ENCODE results near the gene KRTAP4-1.
"Not testable (repeated sequence)": the region's sequence is repeated elsewhere in the genome, so short reads cannot be mapped to it uniquely, and the experiment has no call there.

KRTAP4-1 gene

DNA sequence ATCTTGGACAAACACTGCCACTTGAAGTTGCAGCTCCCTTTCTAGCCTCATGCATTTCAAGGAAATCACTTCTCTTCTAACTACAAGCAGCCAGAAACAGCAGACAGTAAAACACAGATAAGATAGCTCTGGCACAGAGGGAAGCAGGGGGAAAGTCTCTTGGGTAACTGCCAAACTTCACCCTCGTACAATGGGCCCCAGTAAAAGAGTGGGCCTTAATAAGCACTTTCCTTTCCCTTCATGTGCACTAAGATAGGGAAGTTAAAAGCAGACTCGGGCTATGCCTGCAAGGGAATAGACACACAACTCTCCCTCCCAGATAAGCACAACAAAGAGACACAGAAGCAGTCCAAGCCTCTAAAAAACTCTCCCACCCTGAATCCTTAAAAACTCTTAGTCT lies 30.9 kb downstream of the KRTAP4-1 start:
- Mint-ChIP-seq H3K27me3 (peaks cover 50 to 58% of the 10 kb centered on the region in 2 donors), H3K36me3 (ENCODE audit: insufficient read depth) (peaks cover 3% of the 10 kb centered on the region), H3K9me3 (no peaks in the 10 kb centered on the region), H3K27ac (no peak overlapping the region), H3K4me3 (no peak overlapping the region), H3K4me1 (ENCODE audit: low read depth in 2 of 2) (peaks cover 0 to 2% of the 10 kb centered on the region in 2 donors)
- ATAC-seq (replicated peaks) (no peak), DNase-seq (no peak)

DNA sequence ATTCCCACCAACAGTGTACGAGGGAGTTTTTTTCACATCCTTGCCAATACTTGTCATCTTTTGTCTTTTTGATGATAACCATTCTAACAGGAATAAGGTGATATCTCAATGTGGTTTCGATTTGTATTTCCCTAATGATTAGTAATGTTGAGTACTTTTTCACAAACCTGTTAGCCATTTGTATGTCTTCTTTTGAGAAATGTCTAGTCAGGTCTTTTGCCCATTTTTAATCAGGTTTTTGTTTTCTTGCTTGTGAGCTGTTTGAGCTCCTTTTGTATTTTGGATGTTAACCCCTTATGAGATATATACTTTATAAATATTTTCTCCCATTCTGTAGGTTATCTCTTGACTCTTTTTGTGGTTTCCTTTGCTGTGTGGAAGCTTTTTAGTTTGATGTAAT lies 33.2 kb downstream of the KRTAP4-1 start:
- Mint-ChIP-seq H3K9me3 (no peaks in the 10 kb centered on the region), H3K4me1 (ENCODE audit: low read depth in 2 of 2) (peaks cover 0 to 2% of the 10 kb centered on the region in 2 donors), H3K4me3 (no peak overlapping the region), H3K27me3 (peaks cover 33 to 42% of the 10 kb centered on the region in 2 donors), H3K36me3 (ENCODE audit: insufficient read depth) (peaks cover 3% of the 10 kb centered on the region), H3K27ac (no peak overlapping the region)
- ATAC-seq (replicated peaks) (no peak), DNase-seq (no peak)

DNA sequence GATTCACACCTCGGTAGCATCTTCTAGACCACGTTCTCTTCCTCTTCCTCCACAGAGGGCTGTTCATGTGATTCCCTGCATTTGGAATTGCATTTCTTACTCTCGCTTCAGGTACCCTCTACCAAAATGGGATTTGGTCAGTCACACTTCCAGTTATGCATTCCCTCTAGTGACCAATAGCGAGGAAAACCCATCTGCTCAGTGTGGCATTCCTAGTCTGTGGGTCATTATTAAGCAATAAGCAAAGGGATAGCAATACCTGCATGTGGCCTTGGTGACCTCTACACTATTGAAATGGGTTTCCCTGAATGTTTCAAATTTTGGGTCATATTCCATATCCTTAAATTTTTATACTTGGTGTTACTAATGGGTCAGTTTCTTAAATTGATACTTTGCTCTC lies 34.7 kb downstream of the KRTAP4-1 start:
- no peak overlapping the region for H3K27ac Mint-ChIP-seq
- peaks cover 0 to 2% of the 10 kb centered on the region in 2 donors for H3K4me1 Mint-ChIP-seq (ENCODE audit: low read depth in 2 of 2)
- no peak for DNase-seq
- peaks cover 30% of the 10 kb centered on the region in 2 donors for H3K27me3 Mint-ChIP-seq
- H3K36me3 Mint-ChIP-seq (ENCODE audit: insufficient read depth): peaks cover 3% of the 10 kb centered on the region
- no peak overlapping the region for H3K4me3 Mint-ChIP-seq
- no peak for ATAC-seq (replicated peaks)
- H3K9me3 Mint-ChIP-seq: no peaks in the 10 kb centered on the region

DNA sequence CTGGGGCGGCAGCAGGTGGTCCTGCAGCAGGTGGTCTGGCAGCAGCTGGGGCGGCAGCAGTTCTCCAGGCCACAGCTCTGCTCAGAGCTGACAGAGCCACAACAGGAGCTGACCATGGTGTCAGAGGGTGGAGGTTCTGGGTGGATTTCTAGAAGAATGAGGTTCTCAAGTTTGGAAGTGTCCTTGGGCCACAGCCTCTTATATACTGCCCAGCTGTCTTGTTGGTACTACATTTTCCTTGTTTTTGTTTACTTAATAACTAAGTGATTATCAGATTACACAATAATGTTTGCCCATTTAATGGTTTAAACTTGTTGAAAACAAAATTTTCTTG lies 35.1 kb downstream of the KRTAP4-1 start, which contains the start of gene KRTAP4-5:
Gene KRTAP4-5 (minus strand): TSS at position 174 of the 334 bp plus-strand sequence. CDS start 58 bp downstream, at position 116.
- H3K36me3 Mint-ChIP-seq (ENCODE audit: insufficient read depth): peaks cover 3% of the 10 kb centered on the region
- DNase-seq: no peak
- ATAC-seq (replicated peaks): no peak
- peaks cover 28 to 29% of the 10 kb centered on the region in 2 donors for H3K27me3 Mint-ChIP-seq
- peaks cover 0 to 2% of the 10 kb centered on the region in 2 donors for H3K4me1 Mint-ChIP-seq (ENCODE audit: low read depth in 2 of 2)
- no peak within 1 kb of the TSS for H3K4me3 Mint-ChIP-seq
- no peaks in the 10 kb centered on the region for H3K9me3 Mint-ChIP-seq
- H3K27ac Mint-ChIP-seq: no peak within 1 kb of the TSS

DNA sequence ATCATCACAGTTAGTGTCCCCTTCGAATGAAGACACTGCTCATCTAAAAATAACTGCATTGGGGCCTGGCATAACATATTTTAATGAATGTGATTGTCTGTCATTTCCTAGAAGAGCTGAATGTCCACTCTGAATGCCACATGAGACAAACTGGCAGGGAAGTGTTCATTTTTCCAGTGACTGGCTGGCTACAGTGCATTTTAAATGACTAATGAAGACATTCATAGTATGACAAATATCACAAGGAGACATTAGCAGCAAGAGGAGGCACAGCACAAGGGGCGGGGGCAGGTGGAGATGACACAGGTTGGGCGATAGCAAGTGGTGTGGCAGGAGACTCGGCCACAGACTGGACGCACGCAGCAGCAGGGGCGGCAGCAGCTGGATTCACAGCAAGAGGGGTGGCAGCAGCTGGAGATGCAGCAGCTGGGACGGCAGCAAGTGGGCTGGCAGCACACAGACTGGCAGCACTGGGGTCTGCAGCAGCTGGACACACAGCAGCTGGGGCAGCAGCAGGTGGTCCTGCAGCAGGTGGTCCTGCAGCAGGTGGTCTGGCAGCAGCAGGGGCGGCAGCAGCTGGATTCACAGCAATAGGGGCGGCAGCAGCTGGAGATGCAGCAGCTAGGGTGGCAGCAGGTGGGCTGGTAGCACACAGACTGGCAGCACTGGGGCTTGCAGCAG lies 35.6 kb downstream of the KRTAP4-1 start:
- not testable (repeated sequence) for H3K4me3 Mint-ChIP-seq, H3K27ac Mint-ChIP-seq

DNA sequence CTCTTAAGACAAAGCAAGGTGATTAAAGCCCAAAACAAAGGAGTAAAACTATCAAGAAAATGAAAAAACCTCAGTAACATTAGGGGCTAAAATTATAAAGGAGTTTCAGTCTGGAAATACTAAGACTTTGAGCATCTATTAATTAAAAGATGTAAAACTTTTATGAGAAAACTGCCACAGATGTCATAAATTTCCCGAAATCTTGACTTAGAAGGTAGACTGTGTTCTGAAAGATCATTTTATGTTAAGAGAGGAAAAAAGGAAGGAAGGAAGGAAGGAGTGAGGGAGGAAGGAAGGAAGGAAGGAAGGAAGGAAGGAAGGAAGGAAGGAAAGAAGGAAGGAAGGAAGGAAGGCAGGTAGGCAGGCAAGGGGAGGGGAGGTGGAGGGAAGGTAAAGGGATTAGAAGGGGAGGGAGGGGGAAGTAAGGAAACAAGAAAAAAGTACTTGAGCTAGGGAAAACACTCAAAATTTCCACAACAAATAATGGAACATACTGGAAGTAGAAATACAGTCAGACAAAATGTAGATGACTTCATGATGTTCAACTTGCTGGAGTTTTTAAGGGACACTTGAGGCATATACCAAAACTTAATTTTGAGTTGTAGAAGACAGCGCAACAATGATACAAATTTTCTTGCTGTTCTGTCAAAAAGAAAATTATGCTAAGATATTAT lies 37.0 kb downstream of the KRTAP4-1 start:
- Mint-ChIP-seq H3K9me3 (peaks cover 4 to 11% of the 10 kb centered on the region in 2 donors), H3K4me1 (ENCODE audit: low read depth in 2 of 2) (peaks cover 0 to 2% of the 10 kb centered on the region in 2 donors), H3K27ac (no peak overlapping the region), H3K36me3 (ENCODE audit: insufficient read depth) (peaks cover 3% of the 10 kb centered on the region), H3K4me3 (no peak overlapping the region), H3K27me3 (peaks cover 12 to 16% of the 10 kb centered on the region in 2 donors)
- ATAC-seq (replicated peaks) (no peak), DNase-seq (no peak)

More for the DNA sequence above, 35.6 kb downstream of the KRTAP4-1 start:
- peaks cover 23 to 24% of the 10 kb centered on the region in 2 donors for H3K27me3 Mint-ChIP-seq
- H3K4me1 Mint-ChIP-seq (ENCODE audit: low read depth in 2 of 2); H3K36me3 Mint-ChIP-seq (ENCODE audit: insufficient read depth); H3K9me3 Mint-ChIP-seq; DNase-seq; ATAC-seq (replicated peaks): not testable (repeated sequence)

DNA sequence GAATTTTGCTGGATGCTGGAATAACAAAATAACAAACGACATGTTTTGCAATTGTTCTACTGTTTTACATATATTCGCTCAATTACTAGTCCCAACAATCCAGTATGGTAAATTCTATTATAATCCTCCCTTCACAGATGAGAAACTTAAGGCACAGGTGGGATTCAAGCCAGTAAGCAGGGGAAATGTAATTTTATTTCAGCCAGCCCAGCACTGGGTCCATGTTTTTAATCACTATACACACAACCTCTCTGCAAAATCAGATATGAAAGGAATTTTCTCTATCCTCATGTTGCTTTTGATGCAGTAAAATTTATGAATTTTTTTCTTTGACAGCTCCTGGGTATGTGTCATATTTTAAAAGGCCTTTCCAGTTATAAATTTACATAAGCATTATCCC lies 39.5 kb downstream of the KRTAP4-1 start:
- H3K27me3 Mint-ChIP-seq: peaks cover 20 to 23% of the 10 kb centered on the region in 2 donors
- H3K4me3 Mint-ChIP-seq: no peak overlapping the region
- no peak overlapping the region for H3K27ac Mint-ChIP-seq

DNA sequence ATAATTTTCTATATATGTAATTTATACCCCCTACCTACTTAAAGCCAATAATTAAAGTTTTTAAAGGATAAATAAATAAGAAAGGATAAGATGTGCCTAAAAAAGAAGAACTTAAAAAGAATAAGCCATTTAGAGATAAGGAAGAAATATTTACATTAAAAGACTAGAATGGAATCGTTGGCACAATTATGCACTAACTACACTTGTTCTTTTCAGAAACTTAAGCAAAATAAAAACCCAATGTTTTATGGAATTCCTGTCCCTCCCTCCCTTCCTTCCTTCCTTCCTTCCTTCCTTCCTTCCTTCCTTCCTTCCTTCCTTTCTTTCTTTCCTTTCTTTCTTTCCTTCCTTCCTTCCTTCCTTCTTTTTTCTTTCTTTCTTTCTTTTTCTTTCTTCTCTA lies 39.9 kb downstream of the KRTAP4-1 start:
- Mint-ChIP-seq H3K36me3 (ENCODE audit: insufficient read depth) (peaks cover 3% of the 10 kb centered on the region), H3K27ac (no peak overlapping the region), H3K4me3 (no peak overlapping the region), H3K27me3 (peaks cover 24% of the 10 kb centered on the region in 2 donors), H3K4me1 (ENCODE audit: low read depth in 2 of 2) (peaks cover 0 to 2% of the 10 kb centered on the region in 2 donors), H3K9me3 (peaks cover 4 to 17% of the 10 kb centered on the region in 2 donors)
- DNase-seq (no peak), ATAC-seq (replicated peaks) (no peak)

More for the DNA sequence above, 39.5 kb downstream of the KRTAP4-1 start:
- peaks cover 0 to 2% of the 10 kb centered on the region in 2 donors for H3K4me1 Mint-ChIP-seq (ENCODE audit: low read depth in 2 of 2)
- ATAC-seq (replicated peaks) (no peak), DNase-seq (no peak)
- peaks cover 3% of the 10 kb centered on the region for H3K36me3 Mint-ChIP-seq (ENCODE audit: insufficient read depth)
- peaks cover 4 to 15% of the 10 kb centered on the region in 2 donors for H3K9me3 Mint-ChIP-seq

DNA sequence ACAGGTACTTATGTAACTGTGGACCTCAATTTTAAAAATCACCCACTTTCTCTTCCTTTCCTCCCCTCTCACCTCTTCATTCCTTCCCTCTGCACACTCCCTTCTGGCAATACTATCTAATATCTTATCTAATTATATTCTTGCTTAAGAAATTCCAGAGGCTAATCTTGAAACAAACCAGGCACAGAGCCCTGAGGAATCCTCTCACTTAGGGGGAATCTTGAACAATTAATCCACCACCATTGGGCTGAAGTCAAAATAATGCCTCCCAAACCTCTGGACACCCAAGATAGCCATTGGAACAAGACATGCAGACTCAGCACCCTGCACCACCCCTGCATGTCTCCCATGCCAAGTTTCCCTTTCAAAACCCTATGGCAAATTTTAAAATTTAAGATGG lies 43.4 kb downstream of the KRTAP4-1 start:
- H3K36me3 Mint-ChIP-seq (ENCODE audit: insufficient read depth): no peaks in the 10 kb centered on the region
- H3K9me3 Mint-ChIP-seq: peaks cover 6 to 22% of the 10 kb centered on the region in 2 donors

DNA sequence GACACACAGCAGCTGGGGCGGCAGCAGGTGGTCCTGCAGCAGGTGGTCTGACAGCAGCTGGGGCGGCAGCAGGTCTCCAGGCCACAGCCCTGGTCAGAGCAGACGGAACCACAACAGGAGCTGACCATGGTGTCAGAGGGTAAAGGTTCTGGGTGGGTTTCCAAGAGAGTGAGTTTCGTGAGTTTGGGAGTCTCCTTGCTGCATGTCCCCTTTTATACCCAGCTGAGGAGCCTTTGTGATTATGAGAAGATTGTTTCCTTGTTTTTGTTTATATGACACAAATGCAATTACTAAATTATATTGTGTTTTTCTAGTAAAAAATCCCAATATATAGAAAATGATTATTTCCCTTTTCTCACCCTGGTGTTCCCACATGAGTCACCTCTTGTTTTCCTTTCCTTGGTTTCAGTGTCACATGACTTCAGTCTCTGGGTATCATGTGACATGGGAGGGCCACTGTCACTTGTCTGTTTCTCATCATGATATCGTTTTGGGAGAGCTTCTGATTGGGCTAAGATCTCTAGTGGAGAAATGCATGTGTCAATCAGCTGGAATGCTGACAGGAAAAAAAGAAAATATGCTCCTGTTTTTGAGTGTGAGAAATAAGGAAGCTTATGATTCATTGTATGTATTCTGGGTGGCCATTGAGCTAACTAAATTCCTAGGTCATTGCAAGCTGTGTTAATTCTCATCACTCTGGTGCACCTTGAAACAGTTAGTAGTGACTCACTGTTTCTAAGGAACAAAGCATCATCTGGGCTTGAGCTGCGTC lies 44.2 kb downstream of the KRTAP4-1 start, which contains the start of gene KRTAP4-6:
Gene KRTAP4-6 (minus strand): TSS at position 185 of the 772 bp plus-strand sequence. CDS start 57 bp downstream, at position 128.
- no peaks in the 10 kb centered on the region for H3K4me1 Mint-ChIP-seq (ENCODE audit: low read depth in 2 of 2)
- H3K27ac Mint-ChIP-seq: no peak within 1 kb of the TSS
- H3K27me3 Mint-ChIP-seq: peaks cover 13 to 34% of the 10 kb centered on the region in 2 donors
- H3K9me3 Mint-ChIP-seq: peaks cover 6 to 22% of the 10 kb centered on the region in 2 donors
- ATAC-seq (replicated peaks) (no peak), DNase-seq (no peak)
- H3K4me3 Mint-ChIP-seq: no peak within 1 kb of the TSS
- H3K36me3 Mint-ChIP-seq (ENCODE audit: insufficient read depth): no peaks in the 10 kb centered on the region

More for the DNA sequence above, 43.4 kb downstream of the KRTAP4-1 start:
- peaks cover 18 to 34% of the 10 kb centered on the region in 2 donors for H3K27me3 Mint-ChIP-seq
- no peak for DNase-seq
- no peaks in the 10 kb centered on the region for H3K4me1 Mint-ChIP-seq (ENCODE audit: low read depth in 2 of 2)
- ATAC-seq (replicated peaks): no peak
- H3K27ac Mint-ChIP-seq: no peak overlapping the region
- H3K4me3 Mint-ChIP-seq: no peak overlapping the region

DNA sequence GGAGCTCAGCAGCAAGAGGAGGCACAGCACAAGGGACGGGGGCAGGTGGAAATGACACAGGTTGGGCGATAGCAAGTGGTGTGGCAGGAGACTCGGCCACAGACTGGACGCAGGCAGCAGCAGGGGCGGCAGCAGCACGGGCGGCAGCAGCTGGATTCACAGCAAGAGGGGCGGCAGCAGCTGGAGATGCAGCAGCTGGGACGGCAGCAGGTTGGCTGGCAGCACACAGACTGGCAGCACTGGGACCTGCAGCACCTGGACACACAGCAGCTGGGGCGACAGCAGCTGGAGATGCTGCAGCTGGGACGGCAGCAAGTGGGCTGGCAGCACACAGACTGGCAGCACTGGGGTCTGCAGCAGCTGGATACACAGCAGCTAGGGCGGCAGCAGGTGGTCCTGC lies 44.8 kb downstream of the KRTAP4-1 start:
- ATAC-seq (replicated peaks); H3K27ac Mint-ChIP-seq; H3K4me3 Mint-ChIP-seq; H3K36me3 Mint-ChIP-seq (ENCODE audit: insufficient read depth); H3K4me1 Mint-ChIP-seq (ENCODE audit: low read depth in 2 of 2); DNase-seq: not testable (repeated sequence)
- H3K27me3 Mint-ChIP-seq: peaks cover 13 to 34% of the 10 kb centered on the region in 2 donors
- peaks cover 6 to 22% of the 10 kb centered on the region in 2 donors for H3K9me3 Mint-ChIP-seq

All from effector memory CD8-positive, alpha-beta T cell (primary cell).